ENCODE results near the gene COX19.
"Not testable (repeated sequence)": the region's sequence is repeated elsewhere in the genome, so short reads cannot be mapped to it uniquely, and the experiment has no call there.

Gene COX19

GRCh38 chr7:963236-964078 lies 11.9 kb downstream of the COX19 start:
- H2AFZ ChIP-seq (ENCODE audit: low read length, unreplicated experiment) = no peak overlapping the region
- H3K27me3 ChIP-seq (ENCODE audit: insufficient read depth, low read length) = peaks cover 15% of the 10 kb centered on the region; the same call in 1 of the 2 replicates
- no peak overlapping the region for H3K27ac ChIP-seq (ENCODE audit: low read depth, low read length)
- H3K36me3 ChIP-seq (ENCODE audit: insufficient read depth, low read length) = peaks cover 7% of the 10 kb centered on the region; the same call in 1 of the 2 replicates
- no peak overlapping the region for H3K4me3 ChIP-seq (ENCODE audit: low read depth, low read length)
- no peaks in the 10 kb centered on the region for H3K4me1 ChIP-seq (ENCODE audit: control insufficient read depth, insufficient read depth, low read length, unreplicated experiment)
- H3K79me2 ChIP-seq (ENCODE audit: control insufficient read depth, insufficient read depth, low read length, unreplicated experiment) = no peaks in the 10 kb centered on the region

GRCh38 chr7:962401-963081 lies 12.8 kb downstream of the COX19 start:
- Histone ChIP-seq H3K36me3 (ENCODE audit: insufficient read depth, low read length) (peaks cover 2% of the 10 kb centered on the region; the same call in 1 of the 2 replicates), H3K4me1 (ENCODE audit: control insufficient read depth, insufficient read depth, low read length, unreplicated experiment) (no peaks in the 10 kb centered on the region), H3K4me3 (ENCODE audit: low read depth, low read length) (no peak overlapping the region), H2AFZ (ENCODE audit: low read length, unreplicated experiment) (no peak overlapping the region), H3K79me2 (ENCODE audit: control insufficient read depth, insufficient read depth, low read length, unreplicated experiment) (no peaks in the 10 kb centered on the region), H3K27ac (ENCODE audit: low read depth, low read length) (no peak overlapping the region), H3K27me3 (ENCODE audit: insufficient read depth, low read length) (peaks cover 15% of the 10 kb centered on the region; the same call in 1 of the 2 replicates)

- Histone ChIP-seq H2AFZ (ENCODE audit: low read length, unreplicated experiment) (no peak overlapping the region), H3K27me3 (ENCODE audit: insufficient read depth, low read length) (peaks cover 15% of the 10 kb centered on the region; the same call in 1 of the 2 replicates), H3K4me3 (ENCODE audit: low read depth, low read length) (no peak overlapping the region), H3K36me3 (ENCODE audit: insufficient read depth, low read length) (no peaks in the 10 kb centered on the region), H3K27ac (ENCODE audit: low read depth, low read length) (no peak overlapping the region), H3K4me1 (ENCODE audit: control insufficient read depth, insufficient read depth, low read length, unreplicated experiment) (no peaks in the 10 kb centered on the region), H3K79me2 (ENCODE audit: control insufficient read depth, insufficient read depth, low read length, unreplicated experiment) (no peaks in the 10 kb centered on the region)
These were observed 13.6 kb downstream of the COX19 start for GRCh38 chr7:961546-962400.

GRCh38 chr7:960972-961371 lies 14.4 kb downstream of the COX19 start:
- H3K27ac ChIP-seq (ENCODE audit: low read depth, low read length); H3K4me3 ChIP-seq (ENCODE audit: low read depth, low read length); H3K36me3 ChIP-seq (ENCODE audit: insufficient read depth, low read length); H2AFZ ChIP-seq (ENCODE audit: low read length, unreplicated experiment); H3K79me2 ChIP-seq (ENCODE audit: control insufficient read depth, insufficient read depth, low read length, unreplicated experiment); H3K4me1 ChIP-seq (ENCODE audit: control insufficient read depth, insufficient read depth, low read length, unreplicated experiment): not testable (repeated sequence)
- H3K27me3 ChIP-seq (ENCODE audit: insufficient read depth, low read length) = peaks cover 15% of the 10 kb centered on the region; the same call in 1 of the 2 replicates

- Histone ChIP-seq H3K4me3 (ENCODE audit: low read depth, low read length) (no peak overlapping the region), H3K36me3 (ENCODE audit: insufficient read depth, low read length) (no peaks in the 10 kb centered on the region), H3K79me2 (ENCODE audit: control insufficient read depth, insufficient read depth, low read length, unreplicated experiment) (no peaks in the 10 kb centered on the region), H3K27me3 (ENCODE audit: insufficient read depth, low read length) (peaks cover 15% of the 10 kb centered on the region; the same call in 1 of the 2 replicates), H3K4me1 (ENCODE audit: control insufficient read depth, insufficient read depth, low read length, unreplicated experiment) (no peaks in the 10 kb centered on the region), H2AFZ (ENCODE audit: low read length, unreplicated experiment) (no peak overlapping the region), H3K27ac (ENCODE audit: low read depth, low read length) (no peak overlapping the region)
These were observed 15.0 kb downstream of the COX19 start for GRCh38 chr7:960269-960871.

GRCh38 chr7:959740-960139 lies 15.6 kb downstream of the COX19 start:
- H2AFZ ChIP-seq (ENCODE audit: low read length, unreplicated experiment); H3K36me3 ChIP-seq (ENCODE audit: insufficient read depth, low read length); H3K79me2 ChIP-seq (ENCODE audit: control insufficient read depth, insufficient read depth, low read length, unreplicated experiment); H3K4me1 ChIP-seq (ENCODE audit: control insufficient read depth, insufficient read depth, low read length, unreplicated experiment); H3K4me3 ChIP-seq (ENCODE audit: low read depth, low read length); H3K27ac ChIP-seq (ENCODE audit: low read depth, low read length): not testable (repeated sequence)
- peaks cover 20% of the 10 kb centered on the region; the same call in 1 of the 2 replicates for H3K27me3 ChIP-seq (ENCODE audit: insufficient read depth, low read length)

- Histone ChIP-seq H3K4me1 (ENCODE audit: control insufficient read depth, insufficient read depth, low read length, unreplicated experiment) (no peaks in the 10 kb centered on the region), H3K36me3 (ENCODE audit: insufficient read depth, low read length) (no peaks in the 10 kb centered on the region), H3K79me2 (ENCODE audit: control insufficient read depth, insufficient read depth, low read length, unreplicated experiment) (no peaks in the 10 kb centered on the region), H3K27ac (ENCODE audit: low read depth, low read length) (no peak overlapping the region), H3K4me3 (ENCODE audit: low read depth, low read length) (no peak overlapping the region), H2AFZ (ENCODE audit: low read length, unreplicated experiment) (no peak overlapping the region), H3K27me3 (ENCODE audit: insufficient read depth, low read length) (peaks cover 21% of the 10 kb centered on the region; the same call in 1 of the 2 replicates)
These were observed 16.1 kb downstream of the COX19 start for GRCh38 chr7:959271-959670.

- no peak overlapping the region for H3K27ac ChIP-seq (ENCODE audit: low read depth, low read length)
- no peaks in the 10 kb centered on the region for H3K4me1 ChIP-seq (ENCODE audit: control insufficient read depth, insufficient read depth, low read length, unreplicated experiment)
- H3K27me3 ChIP-seq (ENCODE audit: insufficient read depth, low read length) = peaks cover 22% of the 10 kb centered on the region; the same call in 1 of the 2 replicates
- H2AFZ ChIP-seq (ENCODE audit: low read length, unreplicated experiment) = no peak overlapping the region
- H3K79me2 ChIP-seq (ENCODE audit: control insufficient read depth, insufficient read depth, low read length, unreplicated experiment) = no peaks in the 10 kb centered on the region
- H3K36me3 ChIP-seq (ENCODE audit: insufficient read depth, low read length) = no peaks in the 10 kb centered on the region
- H3K4me3 ChIP-seq (ENCODE audit: low read depth, low read length) = no peak overlapping the region
These were observed 16.8 kb downstream of the COX19 start for GRCh38 chr7:958221-959200.

GRCh38 chr7:957418-958220 lies 17.7 kb downstream of the COX19 start:
- H3K27me3 ChIP-seq (ENCODE audit: insufficient read depth, low read length) = peaks cover 17% of the 10 kb centered on the region; the same call in 1 of the 2 replicates
- no peak overlapping the region for H3K27ac ChIP-seq (ENCODE audit: low read depth, low read length)
- H3K4me1 ChIP-seq (ENCODE audit: control insufficient read depth, insufficient read depth, low read length, unreplicated experiment) = peaks cover 3% of the 10 kb centered on the region
- H3K4me3 ChIP-seq (ENCODE audit: low read depth, low read length) = no peak overlapping the region
- no peak overlapping the region for H2AFZ ChIP-seq (ENCODE audit: low read length, unreplicated experiment)
- H3K36me3 ChIP-seq (ENCODE audit: insufficient read depth, low read length) = no peaks in the 10 kb centered on the region
- H3K79me2 ChIP-seq (ENCODE audit: control insufficient read depth, insufficient read depth, low read length, unreplicated experiment) = no peaks in the 10 kb centered on the region
